Natural killer cell (primary cell): ENCODE measurements around the gene CRYBA1. TPM values are rescaled to one million over a fixed set of nuclear protein-coding genes. Genes with fewer than 3 reads are reported as not detected.

Experiments
- ATAC-seq, 3 donors: fragments of 150-1000 bp in 2 of 3; fragments of 200-7000 bp in 1 of 3; cut with Tn5 transposase; 1 replicate in 1 of 3; 2 replicates in 2 of 3; pipeline ENCODE4 v1.10.0; 2021; ENCODE audit warnings: mild to moderate bottlenecking in 2 of 3, moderate library complexity in 2 of 3
- DNase-seq, 2 donors: peaks; one replicate each; pipeline versions ENCODE4 v3.0.0 to v3.0.0-alpha.2; 2013 to 2021; ENCODE audit warnings: mixed read lengths in 1 of 2
- H3K27ac ChIP-seq: one replicate; pipeline ENCODE4 v1.5.1; 2013; ENCODE audit warnings: mild to moderate bottlenecking, low read length
- H3K27me3 ChIP-seq: one replicate; pipeline ENCODE4 v1.6.1; 2013; ENCODE audit warnings: low read length; ENCODE audit not compliant: control insufficient read depth, insufficient read depth
- H3K36me3 ChIP-seq: one replicate; pipeline ENCODE4 v1.6.1; 2013; ENCODE audit warnings: low read length; ENCODE audit not compliant: control insufficient read depth, insufficient read depth
- H3K4me1 ChIP-seq: one replicate; pipeline ENCODE4 v1.6.1; 2013; ENCODE audit warnings: low read length; ENCODE audit not compliant: control insufficient read depth, insufficient read depth
- H3K4me3 ChIP-seq: one replicate; pipeline ENCODE4 v1.5.1; 2013; ENCODE audit warnings: low read length
- H3K9me3 ChIP-seq: one replicate; pipeline ENCODE4 v1.6.1; 2013; ENCODE audit warnings: low read length; ENCODE audit not compliant: control insufficient read depth, insufficient read depth
- H3K27ac Mint-ChIP-seq, 2 donors: one replicate each; pipeline ENCODE4 v1.8.0; 2022; ENCODE audit warnings: mild to moderate bottlenecking in 2 of 2, mixed read lengths in 2 of 2, moderate library complexity in 1 of 2
- H3K27me3 Mint-ChIP-seq, 2 donors: one replicate each; pipeline ENCODE4 v1.8.0; 2022; ENCODE audit warnings: low read depth in 2 of 2, mixed read lengths in 2 of 2
- H3K36me3 Mint-ChIP-seq: one replicate; pipeline ENCODE4 v1.8.0; 2022; ENCODE audit warnings: mixed read lengths
- H3K4me1 Mint-ChIP-seq, 2 donors: one replicate each; pipeline ENCODE4 v1.8.0; 2022; ENCODE audit warnings: mixed read lengths in 2 of 2
- H3K4me3 Mint-ChIP-seq: one replicate; pipeline ENCODE4 v1.8.0; 2022; ENCODE audit warnings: mild to moderate bottlenecking, moderate library complexity, mixed read lengths
- H3K9me3 Mint-ChIP-seq, 2 donors: one replicate each; pipeline ENCODE4 v1.8.0; 2022; ENCODE audit warnings: mixed read lengths in 2 of 2
- CTCF ChIP-seq: fragments of 200-600 bp; IDR thresholded peaks from one replicate; pipeline ENCODE4 v1.8.0; 2022; ENCODE audit warnings: antibody characterized with exemption
- WGBS: methylation state at CpG from one replicate; pipeline ENCODE4 v1.1.7; 2013; ENCODE audit warnings: missing lambda C conversion rate; ENCODE audit not compliant: insufficient coverage; 5-methylcytosine and 5-hydroxymethylcytosine counted together
- intact Hi-C: fragments of 100-400 bp; cut with micrococcal nuclease; formaldehyde crosslinking; loops from one replicate; pipeline ENCODE4 v1.14.2; 2022
- total RNA-seq, 4 donors: library from RNA; stranded (reverse); fragments of 120-200 nt in 1 of 4; gene quantifications; one replicate each; pipeline versions ENCODE4 v1.2.3 to v1.2.4, GENCODE V29; 2013 to 2022

CRYBA1 gene
- total RNA-seq, 3 donors from 2014 or later (not counting 1 experiment from before 2014, with no cell fraction given), result not detected

GRCh38 chr17:29240477-29240876 lies 6.2 kb upstream of the CRYBA1 start:
- Mint-ChIP-seq H3K9me3 (no peaks in the 10 kb centered on the region), H3K27ac (no peak overlapping the region), H3K36me3 (no peaks in the 10 kb centered on the region), H3K27me3 (no peaks in the 10 kb centered on the region), H3K4me1 (no peaks in the 10 kb centered on the region), H3K4me3 (no peak overlapping the region)
- intact Hi-C loops, result no loop called here
- TF ChIP-seq CTCF, result no peak
- ATAC-seq (no peak), DNase-seq (no peak)
- Histone ChIP-seq H3K4me1 (peaks cover 6% of the 10 kb centered on the region), H3K27me3 (no peaks in the 10 kb centered on the region), H3K36me3 (no peaks in the 10 kb centered on the region), H3K27ac (no peak overlapping the region), H3K4me3 (no peak overlapping the region), H3K9me3 (no peaks in the 10 kb centered on the region)
- 90% methylated on average over 1 of the region's 2 CpGs for WGBS

GRCh38 chr17:29240968-29241963 lies 5.4 kb upstream of the CRYBA1 start:
- Mint-ChIP-seq H3K4me1 (no peaks in the 10 kb centered on the region), H3K27ac (no peak overlapping the region), H3K9me3 (no peaks in the 10 kb centered on the region), H3K27me3 (no peaks in the 10 kb centered on the region), H3K36me3 (no peaks in the 10 kb centered on the region), H3K4me3 (no peak overlapping the region)
- no peaks in the 10 kb centered on the region for H3K36me3 ChIP-seq
- no peaks in the 10 kb centered on the region for H3K9me3 ChIP-seq
- H3K27ac ChIP-seq, result no peak overlapping the region
- ATAC-seq (peak in 1 of 3 donors; percentile 56), DNase-seq (no peak)
- no peak overlapping the region for H3K4me3 ChIP-seq
- H3K4me1 ChIP-seq, result peaks cover 6% of the 10 kb centered on the region
- WGBS, result 91% methylated on average over 9 of the region's 9 CpGs
- H3K27me3 ChIP-seq, result no peaks in the 10 kb centered on the region
- intact Hi-C loops, result no loop called here
- no peak for TF ChIP-seq CTCF

GRCh38 chr17:29242051-29242450 lies 4.6 kb upstream of the CRYBA1 start:
- no peaks in the 10 kb centered on the region for H3K27me3 ChIP-seq
- H3K4me3 ChIP-seq, result no peak overlapping the region
- H3K4me1 Mint-ChIP-seq, result no peaks in the 10 kb centered on the region
- H3K27ac Mint-ChIP-seq, result no peak overlapping the region
- peaks cover 6% of the 10 kb centered on the region for H3K4me1 ChIP-seq
- no peak overlapping the region for H3K27ac ChIP-seq
- intact Hi-C loops, result no loop called here
- H3K9me3 ChIP-seq, result no peaks in the 10 kb centered on the region
- 93% methylated on average over 1 of the region's 1 CpG for WGBS
- DNase-seq, result no peak
- no peaks in the 10 kb centered on the region for H3K9me3 Mint-ChIP-seq
- H3K4me3 Mint-ChIP-seq, result no peak overlapping the region
- no peak for TF ChIP-seq CTCF
- H3K36me3 Mint-ChIP-seq, result no peaks in the 10 kb centered on the region
- ATAC-seq, result no peak
- H3K36me3 ChIP-seq, result no peaks in the 10 kb centered on the region
- H3K27me3 Mint-ChIP-seq, result no peaks in the 10 kb centered on the region
